CD4-positive, alpha-beta memory T cell (primary cell): ENCODE results near the gene NUBPL. TPM values are rescaled to one million over a fixed set of nuclear protein-coding genes. Genes with fewer than 3 reads are reported as not detected.
"Not testable (repeated sequence)": the region's sequence is repeated elsewhere in the genome, so short reads cannot be mapped to it uniquely, and the experiment has no call there.

Source experiments
- CTCF ChIA-PET: fragments of 350-600 bp; sonication (Branson Sonifier 250); formaldehyde crosslinking; loops from one replicate; lab custom pipeline; 2021; ENCODE audit warnings: inconsistent platforms; ENCODE audit not compliant: partially characterized antibody; lab: Charles Lee
- POLR2A ChIA-PET: fragments of 350-600 bp; sonication (Branson Sonifier 250); formaldehyde crosslinking; loops from one replicate; lab custom pipeline; 2021; ENCODE audit not compliant: partially characterized antibody; lab: Charles Lee
- DNase-seq, 5 donors: peaks; one replicate each; pipeline versions ENCODE4 v3.0.0 to v3.0.0-alpha.2; 2020 to 2022; ENCODE audit warnings: mixed read lengths in 1 of 5
- H3K27ac ChIP-seq: one replicate; pipeline ENCODE4 v1.7.0; 2013; ENCODE audit warnings: low read depth, low read length
- H3K27me3 ChIP-seq: 2 replicates; pipeline ENCODE4 v1.7.0; 2013; ENCODE audit warnings: mild to moderate bottlenecking, low read length, moderate library complexity; ENCODE audit not compliant: insufficient read depth
- H3K36me3 ChIP-seq: 2 replicates; pipeline ENCODE4 v1.7.0; 2013; ENCODE audit warnings: mild to moderate bottlenecking, low read length, moderate library complexity; ENCODE audit not compliant: insufficient read depth
- H3K4me1 ChIP-seq: 2 replicates; pipeline ENCODE4 v1.7.0; 2013; ENCODE audit warnings: mild to moderate bottlenecking, low read length, moderate library complexity; ENCODE audit not compliant: insufficient read depth
- H3K4me3 ChIP-seq, 2 donors: one replicate each; pipeline ENCODE4 v1.7.0; 2013; ENCODE audit warnings: low read length in 2 of 2, mild to moderate bottlenecking in 1 of 2
- H3K9me3 ChIP-seq, 2 donors: one replicate each; pipeline ENCODE4 v1.7.0; 2013; ENCODE audit warnings: low read length in 2 of 2, control low read depth in 1 of 2; ENCODE audit not compliant: control insufficient read depth in 1 of 2
- H3K27ac Mint-ChIP-seq, 7 donors: one replicate each; pipeline ENCODE4 v1.8.0; 2020 to 2021; ENCODE audit warnings: mixed read lengths in 7 of 7, mild to moderate bottlenecking in 6 of 7, inconsistent platforms in 3 of 7, moderate library complexity in 3 of 7
- H3K27me3 Mint-ChIP-seq, 2 donors: one replicate each; pipeline ENCODE4 v1.8.0; 2020 to 2021; ENCODE audit warnings: mixed read lengths in 2 of 2
- H3K36me3 Mint-ChIP-seq, 2 donors: one replicate each; pipeline ENCODE4 v1.8.0; 2020 to 2021; ENCODE audit warnings: mixed read lengths in 2 of 2, inconsistent platforms in 1 of 2, mild to moderate bottlenecking in 1 of 2
- H3K4me1 Mint-ChIP-seq, 4 donors: one replicate each; pipeline ENCODE4 v1.8.0; 2020 to 2021; ENCODE audit warnings: mixed read lengths in 4 of 4, mild to moderate bottlenecking in 1 of 4
- H3K4me3 Mint-ChIP-seq, 8 donors: one replicate each; pipeline ENCODE4 v1.8.0; 2020 to 2021; ENCODE audit warnings: mixed read lengths in 8 of 8, mild to moderate bottlenecking in 7 of 8, moderate library complexity in 6 of 8, inconsistent platforms in 3 of 8
- H3K9me3 Mint-ChIP-seq, 8 donors: one replicate each; pipeline ENCODE4 v1.8.0; 2020 to 2021; ENCODE audit warnings: mixed read lengths in 8 of 8, mild to moderate bottlenecking in 5 of 8, inconsistent platforms in 3 of 8, moderate library complexity in 1 of 8
- intact Hi-C: fragments of 100-400 bp; cut with micrococcal nuclease; formaldehyde crosslinking; loops from one replicate; pipeline ENCODE4 v1.15.1; 2023
- polyA plus RNA-seq, 2 donors: library from polyadenylated mRNA; unstranded; fragments of 300-500 nt; fragmentation: Illumina TruSeq; gene quantifications; one replicate each; pipeline ENCODE4 v1.2.3, GENCODE V29; 2021
- total RNA-seq, 2 experiments: library from RNA; stranded (reverse); gene quantifications; one replicate each; pipeline ENCODE4 v1.2.3, GENCODE V29; 2021

The NUBPL gene
- total and polyA plus RNA-seq, 4 experiments from 2014 or later: 7.2 to 10.1 (median 7.4) TPM

GRCh38 chr14:31751047-31751446 lies 189.8 kb downstream of the NUBPL start:
- H3K4me3 Mint-ChIP-seq, DNase-seq, H3K27ac ChIP-seq, H3K27me3 ChIP-seq, H3K9me3 ChIP-seq, H3K4me1 ChIP-seq, H3K4me3 ChIP-seq, H3K4me1 Mint-ChIP-seq, intact Hi-C loops, H3K27me3 Mint-ChIP-seq, H3K36me3 ChIP-seq, H3K27ac Mint-ChIP-seq, POLR2A ChIA-PET, CTCF ChIA-PET: not testable (repeated sequence)
- H3K9me3 Mint-ChIP-seq: peaks cover 5 to 81% (median 59%) of the 10 kb centered on the region in 8 donors
- H3K36me3 Mint-ChIP-seq: peaks cover 44 to 55% of the 10 kb centered on the region in 2 donors

GRCh38 chr14:31752867-31753661 lies 191.9 kb downstream of the NUBPL start:
- no peak overlapping the region for H3K4me3 Mint-ChIP-seq
- no peaks in the 10 kb centered on the region for H3K27me3 Mint-ChIP-seq
- Histone ChIP-seq H3K4me3 (no peak overlapping the region), H3K27ac (no peak overlapping the region), H3K27me3 (no peaks in the 10 kb centered on the region), H3K4me1 (no peaks in the 10 kb centered on the region), H3K9me3 (no peaks in the 10 kb centered on the region), H3K36me3 (no peaks in the 10 kb centered on the region)
- peaks cover 32 to 45% of the 10 kb centered on the region in 2 donors for H3K36me3 Mint-ChIP-seq
- DNase-seq: no peak
- no peak overlapping the region for H3K27ac Mint-ChIP-seq
- intact Hi-C loops: no loop called here
- POLR2A ChIA-PET: no interaction called here
- H3K9me3 Mint-ChIP-seq: peaks cover 5 to 72% (median 49%) of the 10 kb centered on the region in 8 donors
- CTCF ChIA-PET: no interaction called here
- peaks cover 0 to 5% (median 3%) of the 10 kb centered on the region in 4 donors for H3K4me1 Mint-ChIP-seq

- ChIA-PET POLR2A (no interaction called here), CTCF (no interaction called here)
- no peak overlapping the region for H3K4me3 Mint-ChIP-seq
- peaks cover 0 to 3% (median 0%) of the 10 kb centered on the region in 4 donors for H3K4me1 Mint-ChIP-seq
- intact Hi-C loops: no loop called here
- Histone ChIP-seq H3K27ac (no peak overlapping the region), H3K9me3 (no peaks in the 10 kb centered on the region), H3K36me3 (no peaks in the 10 kb centered on the region), H3K27me3 (no peaks in the 10 kb centered on the region), H3K4me3 (no peak overlapping the region), H3K4me1 (no peaks in the 10 kb centered on the region)
- no peak overlapping the region for H3K27ac Mint-ChIP-seq
- peaks cover 0 to 20% (median 13%) of the 10 kb centered on the region in 8 donors for H3K9me3 Mint-ChIP-seq
- DNase-seq: no peak
- H3K36me3 Mint-ChIP-seq: peaks cover 8 to 12% of the 10 kb centered on the region in 2 donors
- no peaks in the 10 kb centered on the region for H3K27me3 Mint-ChIP-seq
Measured at GRCh38 chr14:31758941-31759340, 197.7 kb downstream of the NUBPL start.

GRCh38 chr14:31760277-31760676 lies 199.1 kb downstream of the NUBPL start:
- H3K36me3 Mint-ChIP-seq: peaks cover 2 to 8% of the 10 kb centered on the region in 2 donors
- Histone ChIP-seq H3K27ac (no peak overlapping the region), H3K9me3 (no peaks in the 10 kb centered on the region), H3K4me1 (no peaks in the 10 kb centered on the region), H3K27me3 (no peaks in the 10 kb centered on the region), H3K36me3 (no peaks in the 10 kb centered on the region), H3K4me3 (no peak overlapping the region)
- intact Hi-C loops: no loop called here
- ChIA-PET POLR2A (no interaction called here), CTCF (no interaction called here)
- H3K27ac Mint-ChIP-seq: no peak overlapping the region
- no peaks in the 10 kb centered on the region for H3K27me3 Mint-ChIP-seq
- H3K9me3 Mint-ChIP-seq: peaks cover 0 to 12% (median 7%) of the 10 kb centered on the region in 8 donors
- DNase-seq: no peak
- no peak overlapping the region for H3K4me3 Mint-ChIP-seq
- peaks cover 0 to 3% (median 0%) of the 10 kb centered on the region in 4 donors for H3K4me1 Mint-ChIP-seq

GRCh38 chr14:31761325-31761724 lies 200.1 kb downstream of the NUBPL start:
- no peak for DNase-seq
- ChIA-PET CTCF (no interaction called here), POLR2A (no interaction called here)
- H3K4me3 ChIP-seq: no peak overlapping the region
- Mint-ChIP-seq H3K4me1 (peaks cover 0 to 3% (median 0%) of the 10 kb centered on the region in 4 donors), H3K9me3 (peaks cover 0 to 9% (median 5%) of the 10 kb centered on the region in 8 donors), H3K27me3 (no peaks in the 10 kb centered on the region), H3K27ac (no peak overlapping the region), H3K4me3 (no peak overlapping the region), H3K36me3 (peaks cover 1 to 8% of the 10 kb centered on the region in 2 donors)
- H3K27ac ChIP-seq: no peak overlapping the region
- H3K27me3 ChIP-seq: no peaks in the 10 kb centered on the region
- intact Hi-C loops: no loop called here
- H3K9me3 ChIP-seq: no peaks in the 10 kb centered on the region
- no peaks in the 10 kb centered on the region for H3K4me1 ChIP-seq
- H3K36me3 ChIP-seq: no peaks in the 10 kb centered on the region

GRCh38 chr14:31763041-31763440 lies 201.8 kb downstream of the NUBPL start:
- H3K27ac ChIP-seq: no peak overlapping the region
- no peak overlapping the region for H3K4me3 ChIP-seq
- H3K9me3 ChIP-seq: no peaks in the 10 kb centered on the region
- ChIA-PET CTCF (no interaction called here), POLR2A (no interaction called here)
- no peak overlapping the region for H3K4me3 Mint-ChIP-seq
- no peak overlapping the region for H3K27ac Mint-ChIP-seq
- no peaks in the 10 kb centered on the region for H3K27me3 ChIP-seq
- intact Hi-C loops: no loop called here
- H3K9me3 Mint-ChIP-seq: peaks cover 0 to 2% (median under 1%) of the 10 kb centered on the region in 8 donors
- peaks cover 1 to 9% of the 10 kb centered on the region in 2 donors for H3K36me3 Mint-ChIP-seq
- no peak for DNase-seq
- H3K27me3 Mint-ChIP-seq: no peaks in the 10 kb centered on the region
- no peaks in the 10 kb centered on the region for H3K4me1 ChIP-seq
- H3K4me1 Mint-ChIP-seq: peaks cover 0 to 2% (median 0%) of the 10 kb centered on the region in 4 donors
- no peaks in the 10 kb centered on the region for H3K36me3 ChIP-seq

- H3K27me3 ChIP-seq: no peaks in the 10 kb centered on the region
- ChIA-PET POLR2A (no interaction called here), CTCF (no interaction called here)
- no peak overlapping the region for H3K27ac Mint-ChIP-seq
- H3K27ac ChIP-seq: no peak overlapping the region
- no peaks in the 10 kb centered on the region for H3K27me3 Mint-ChIP-seq
- peaks cover 1 to 9% of the 10 kb centered on the region in 2 donors for H3K36me3 Mint-ChIP-seq
- no peak overlapping the region for H3K4me3 ChIP-seq
- H3K4me1 Mint-ChIP-seq: peaks cover 0 to 2% (median 0%) of the 10 kb centered on the region in 4 donors
- no peaks in the 10 kb centered on the region for H3K9me3 ChIP-seq
- peaks cover 0 to 2% (median 0%) of the 10 kb centered on the region in 8 donors for H3K9me3 Mint-ChIP-seq
- no peaks in the 10 kb centered on the region for H3K4me1 ChIP-seq
- DNase-seq: no peak
- H3K36me3 ChIP-seq: no peaks in the 10 kb centered on the region
- intact Hi-C loops: no loop called here
- no peak overlapping the region for H3K4me3 Mint-ChIP-seq
Measured at GRCh38 chr14:31766315-31766892, 205.2 kb downstream of the NUBPL start.
